ENCODE data around the gene DDX10.
A peak's percentile ranks its signal among the peaks of the same experiment; 100 is the strongest.

DDX10 gene

DNA sequence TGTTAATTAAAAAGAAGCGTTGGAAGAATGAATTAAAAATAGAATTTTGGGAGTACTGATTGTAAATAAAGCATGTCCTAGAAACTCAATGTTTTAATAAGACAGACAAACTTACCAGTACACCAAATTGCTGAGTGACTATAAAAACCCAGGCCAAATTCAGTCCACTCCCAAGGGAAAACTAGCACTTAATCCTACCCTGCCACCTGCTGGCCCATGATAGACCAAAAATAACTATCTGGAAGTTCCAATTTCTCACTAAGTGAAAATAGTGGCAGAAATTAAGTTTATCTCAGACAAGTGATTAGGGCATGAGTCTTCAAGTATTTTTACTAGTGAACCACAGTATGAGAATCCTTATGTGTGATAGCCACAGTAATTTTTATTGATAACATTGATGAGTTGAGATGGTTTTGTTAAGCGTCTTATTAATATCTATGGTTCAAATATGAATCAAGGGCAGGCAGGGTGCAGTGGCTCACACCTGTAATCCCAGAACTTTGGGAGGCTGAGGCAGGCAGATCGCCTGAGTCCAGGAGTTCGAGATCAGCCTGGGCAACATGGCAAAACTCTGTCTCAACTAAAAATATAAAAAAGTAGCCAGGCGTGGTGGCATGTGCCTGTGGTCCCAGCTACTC lies 9.8 kb upstream of the DDX10 start:
- DNase-seq (ENCODE audit: low read depth in 4 of 4, low spot score in 1 of 4), result no peak

DNA sequence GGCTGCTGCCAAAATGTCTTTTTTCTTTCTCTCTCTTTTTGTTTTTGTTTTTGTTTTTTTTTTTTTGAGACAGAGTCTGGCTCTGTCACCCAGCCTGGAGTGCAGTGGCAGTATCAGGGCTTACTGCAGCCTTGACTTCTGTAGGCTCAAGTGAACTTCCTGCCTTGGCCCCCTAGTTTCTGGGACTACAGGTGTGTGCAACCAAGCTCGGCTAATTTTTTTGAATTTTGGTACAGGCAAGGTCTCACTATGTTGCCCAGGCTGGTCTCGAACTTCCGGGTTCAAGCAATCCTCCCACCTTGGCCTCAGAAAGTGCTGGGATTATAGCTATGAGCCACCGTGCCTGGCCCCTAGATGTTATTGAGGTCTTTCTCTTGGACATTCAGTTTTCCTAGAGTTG lies 2.2 kb upstream of the DDX10 start:
- DNase-seq (ENCODE audit: low read depth in 4 of 4, low spot score in 1 of 4), result no peak

DNA sequence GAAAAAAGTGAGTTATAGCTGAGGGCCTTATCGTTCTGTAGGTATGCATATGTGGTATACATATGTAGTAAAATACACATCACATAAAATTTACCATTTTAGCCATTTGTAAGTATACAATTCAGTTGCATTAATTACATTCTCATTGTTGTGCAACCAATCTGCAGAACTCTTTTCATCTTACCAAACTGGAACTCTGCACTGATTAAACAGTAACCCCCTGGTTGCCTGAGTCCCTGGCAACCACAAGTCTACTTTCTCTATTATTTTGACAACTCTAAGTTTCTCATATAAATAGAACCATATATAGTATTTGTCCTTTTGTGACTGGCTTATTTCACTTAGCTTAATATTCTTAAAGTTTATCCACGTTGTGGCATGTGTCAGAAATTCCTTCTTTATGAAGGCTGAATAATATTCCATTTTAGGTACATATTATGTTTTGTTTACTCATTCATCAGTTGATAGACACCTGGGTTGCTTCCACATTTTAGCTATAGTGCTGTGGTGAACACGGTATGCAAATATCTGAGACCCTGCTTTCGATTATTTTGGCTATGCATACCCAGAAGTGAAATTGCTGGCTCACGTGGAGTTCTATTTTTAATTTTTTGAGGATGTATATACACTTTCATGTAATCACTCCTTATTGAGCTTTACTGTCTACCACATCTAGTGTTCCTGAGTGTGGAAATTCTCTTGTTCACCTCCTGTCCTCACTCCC lies 1.6 kb upstream of the DDX10 start:
- DNase-seq (ENCODE audit: low read depth in 4 of 4, low spot score in 1 of 4), result no peak

DNA sequence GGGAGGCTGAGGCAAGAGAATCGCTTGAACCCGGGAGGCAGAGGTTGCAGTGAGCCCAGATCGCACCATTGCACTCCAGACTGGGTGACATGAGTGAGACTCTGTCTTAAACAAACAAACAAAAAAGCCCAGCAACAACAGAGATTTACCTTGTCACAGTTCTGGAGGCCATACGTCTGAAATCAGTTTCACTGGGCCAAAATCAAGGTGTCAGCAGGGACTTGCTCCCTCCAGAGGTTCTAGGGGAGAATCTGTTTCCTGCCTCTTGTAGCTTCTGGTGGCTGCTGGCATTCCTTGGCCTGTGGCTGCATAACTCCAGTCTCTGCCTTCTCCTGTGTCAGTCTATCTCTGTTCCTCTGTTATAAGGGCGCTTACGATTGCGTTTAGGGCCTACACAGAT lies 1.5 kb downstream of the DDX10 start:
- no peak for DNase-seq (ENCODE audit: low read depth in 4 of 4, low spot score in 1 of 4)

DNA sequence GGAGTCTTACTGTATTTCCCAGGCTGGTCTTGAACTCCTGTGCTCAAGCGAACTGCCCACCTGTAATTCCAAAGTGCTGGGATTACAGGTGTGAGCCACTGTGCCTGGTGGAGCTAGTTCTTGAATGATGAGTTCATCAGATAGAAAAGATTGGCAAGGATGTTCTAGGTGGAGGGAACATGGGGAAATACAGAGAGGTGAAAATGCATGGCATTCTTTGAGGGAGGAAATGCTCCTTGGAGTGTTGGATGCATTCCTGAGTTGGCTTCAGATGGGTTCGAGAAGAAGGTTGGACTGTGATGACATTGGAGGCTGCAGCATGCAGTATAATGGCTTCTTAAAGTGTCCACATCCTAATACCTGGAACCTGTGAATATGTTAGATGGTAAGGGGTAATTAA lies 4.4 kb downstream of the DDX10 start:
- DNase-seq (ENCODE audit: low read depth in 4 of 4, low spot score in 1 of 4), result no peak

DNA sequence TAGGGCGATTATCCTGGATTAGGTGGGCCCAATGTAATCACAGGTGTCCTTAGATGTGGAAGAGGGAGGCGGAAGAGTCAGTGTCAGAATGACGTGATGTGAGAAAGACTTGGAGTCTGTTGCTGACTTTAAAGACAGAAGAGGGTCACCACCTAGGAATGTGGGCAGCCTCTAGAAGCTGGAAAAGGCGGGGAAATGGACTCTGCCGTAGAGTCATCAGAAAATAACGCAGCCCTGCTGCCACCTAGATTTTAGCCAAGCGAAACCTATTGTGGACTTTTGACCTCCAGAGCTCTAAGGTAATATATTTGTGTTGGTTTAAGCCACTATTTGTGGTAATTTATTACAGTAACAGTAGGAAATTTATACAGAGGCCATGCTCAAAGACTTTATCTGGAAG lies 4.8 kb downstream of the DDX10 start:
- DNase-seq (ENCODE audit: low read depth in 4 of 4, low spot score in 1 of 4), result no peak

DNA sequence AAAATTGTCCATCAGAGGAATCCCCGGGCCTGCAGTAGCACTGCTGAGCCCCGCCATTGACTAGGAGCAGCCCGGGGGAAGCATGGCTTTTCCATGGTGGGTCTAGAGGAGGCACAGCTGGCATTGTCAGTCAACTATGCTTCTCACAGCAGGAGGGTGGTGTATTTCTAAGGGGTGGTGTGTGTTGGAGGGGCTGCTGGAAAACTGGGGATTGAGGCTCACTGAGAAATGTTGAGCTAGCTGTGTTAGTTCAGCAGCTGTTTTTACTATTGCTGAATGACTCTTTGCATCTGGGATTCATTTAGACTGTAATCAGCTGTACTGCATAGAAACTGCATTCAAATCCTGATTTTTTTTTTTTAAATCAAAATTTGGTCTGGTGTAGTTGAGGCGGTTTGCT lies 5.6 kb downstream of the DDX10 start:
- no peak for DNase-seq (ENCODE audit: low read depth in 4 of 4, low spot score in 1 of 4)

DNA sequence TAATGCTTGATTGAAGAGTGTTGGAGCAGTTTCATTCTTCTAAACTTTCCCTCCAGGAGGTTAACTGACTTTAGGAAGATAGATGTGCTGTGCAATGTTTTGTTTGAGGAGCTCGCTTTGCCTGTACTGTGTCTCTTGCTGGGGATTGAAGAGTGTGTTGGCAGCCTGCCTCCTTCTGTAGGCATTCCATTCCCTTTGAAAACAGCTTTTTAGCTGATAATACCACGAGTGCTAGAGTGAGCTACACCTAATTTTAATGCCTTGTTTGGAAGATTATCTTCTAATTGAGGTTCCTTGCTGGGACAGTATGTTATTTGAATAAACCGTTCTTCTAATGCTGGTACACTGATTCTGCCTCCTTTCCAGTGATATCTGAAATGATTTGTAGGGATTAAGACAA lies 7.2 kb downstream of the DDX10 start:
- no peak for DNase-seq (ENCODE audit: low read depth in 4 of 4, low spot score in 1 of 4)

DNA sequence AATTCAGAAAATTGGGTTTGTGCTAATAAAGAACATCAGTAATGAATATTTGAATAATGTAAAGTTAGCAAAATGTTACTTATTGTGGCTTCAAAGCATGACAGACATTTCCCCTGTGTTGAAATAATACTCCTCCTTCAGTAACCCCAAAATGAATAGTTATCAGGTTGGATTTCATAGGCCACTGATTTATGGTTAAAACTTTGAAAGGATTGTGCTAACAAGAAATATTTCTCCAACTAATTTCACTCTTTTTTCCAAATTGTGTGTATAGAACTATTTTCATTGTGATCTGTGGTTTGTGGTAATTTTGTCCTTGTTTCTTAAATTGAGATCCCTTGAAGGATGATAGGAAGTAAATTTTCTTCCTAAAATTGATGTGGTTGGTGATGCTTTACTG lies 7.9 kb downstream of the DDX10 start:
- DNase-seq (ENCODE audit: low read depth in 4 of 4, low spot score in 1 of 4), result no peak

DNA sequence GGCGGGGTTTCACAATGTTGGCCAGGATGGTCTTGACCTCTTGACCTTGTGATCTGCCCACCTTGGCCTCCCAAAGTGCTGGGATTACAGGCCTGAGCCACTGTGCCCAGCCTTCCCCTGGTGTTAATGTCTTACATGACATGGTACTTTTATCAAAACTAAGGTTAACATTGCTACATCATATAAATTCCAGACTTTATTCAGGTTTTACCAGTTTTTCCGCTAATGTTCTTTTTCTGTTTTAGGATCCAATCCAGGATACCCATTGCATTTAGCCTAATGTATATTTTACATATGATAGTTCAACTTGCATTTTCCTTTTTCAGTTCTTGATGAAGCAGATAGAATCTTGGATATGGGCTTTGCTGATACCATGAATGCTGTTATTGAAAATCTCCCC lies 14.2 kb downstream of the DDX10 start:
- DNase-seq (ENCODE audit: low read depth in 4 of 4, low spot score in 1 of 4), result no peak

DNA sequence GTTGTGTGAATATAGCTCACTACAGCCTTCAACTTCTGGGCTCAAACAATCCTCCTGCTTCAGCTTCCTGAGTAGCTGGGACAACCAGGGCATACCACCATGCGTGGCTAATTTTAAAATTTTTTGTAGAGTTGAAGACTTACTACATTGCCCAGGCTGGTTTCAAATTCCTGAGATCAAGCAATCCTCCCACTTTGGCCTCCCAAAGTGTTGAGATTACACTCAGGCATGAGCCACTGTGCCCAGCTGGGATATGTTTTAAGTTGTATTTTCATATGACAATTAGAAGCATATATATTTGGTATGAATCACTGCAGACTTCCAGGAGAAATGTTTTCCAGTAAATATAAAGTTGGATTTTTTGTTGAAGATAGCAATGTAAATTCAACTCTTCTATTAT lies 15.4 kb downstream of the DDX10 start:
- DNase-seq (ENCODE audit: low read depth in 4 of 4, low spot score in 1 of 4), result no peak

DNA sequence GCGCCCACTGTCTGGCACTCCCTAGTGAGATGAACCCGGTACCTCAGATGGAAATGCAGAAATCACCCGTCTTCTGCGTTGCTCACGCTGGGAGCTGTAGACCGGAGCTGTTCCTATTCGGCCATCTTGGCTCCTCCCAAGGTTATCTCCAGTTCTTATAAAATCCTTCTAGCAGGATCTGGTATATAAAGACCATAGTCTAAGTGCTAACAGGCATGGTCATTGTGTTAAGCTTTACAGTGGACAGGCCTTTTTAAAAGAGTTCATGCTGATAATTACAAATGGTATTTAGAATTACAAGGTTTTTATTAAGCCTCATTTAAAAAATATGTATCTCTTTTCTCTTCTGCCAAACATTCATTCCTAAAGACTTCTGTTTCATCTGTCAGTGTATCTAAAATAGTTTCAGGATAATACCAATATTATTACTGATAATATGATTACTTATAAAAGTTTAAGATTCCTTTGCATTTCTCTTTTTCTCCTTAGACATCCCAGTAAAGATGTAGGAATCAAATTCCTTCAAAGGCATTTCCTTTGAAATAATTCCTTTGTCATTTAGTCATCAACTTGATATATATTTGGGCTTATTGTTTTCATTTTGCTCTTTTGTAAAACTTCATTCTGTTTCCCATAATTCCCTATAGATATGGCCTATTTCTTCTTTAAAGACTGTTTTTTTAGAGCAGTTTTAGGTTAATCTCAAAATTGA lies 20.7 kb downstream of the DDX10 start:
- DNase-seq (ENCODE audit: low read depth in 4 of 4, low spot score in 1 of 4), result no peak

DNA sequence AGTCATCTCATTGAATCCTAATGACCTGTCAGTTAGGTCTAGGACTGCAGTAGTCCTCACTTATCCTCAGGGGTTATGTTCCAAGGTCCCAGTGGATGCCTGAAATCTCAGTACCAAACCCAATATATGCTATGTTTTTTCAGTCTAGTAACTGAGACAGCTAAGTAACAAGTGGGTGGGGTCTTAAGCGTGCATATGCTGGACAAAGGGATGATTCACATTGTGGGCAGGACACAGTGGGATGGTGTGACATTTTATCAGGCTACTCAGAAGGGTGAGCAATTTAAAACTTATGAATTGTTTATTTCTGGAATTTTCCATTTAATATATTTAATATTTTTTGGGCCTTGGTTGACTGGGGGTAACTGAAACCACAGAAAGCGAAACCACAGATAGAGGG lies 29.0 kb downstream of the DDX10 start:
- DNase-seq (ENCODE audit: low read depth in 4 of 4, low spot score in 1 of 4), result no peak

DNA sequence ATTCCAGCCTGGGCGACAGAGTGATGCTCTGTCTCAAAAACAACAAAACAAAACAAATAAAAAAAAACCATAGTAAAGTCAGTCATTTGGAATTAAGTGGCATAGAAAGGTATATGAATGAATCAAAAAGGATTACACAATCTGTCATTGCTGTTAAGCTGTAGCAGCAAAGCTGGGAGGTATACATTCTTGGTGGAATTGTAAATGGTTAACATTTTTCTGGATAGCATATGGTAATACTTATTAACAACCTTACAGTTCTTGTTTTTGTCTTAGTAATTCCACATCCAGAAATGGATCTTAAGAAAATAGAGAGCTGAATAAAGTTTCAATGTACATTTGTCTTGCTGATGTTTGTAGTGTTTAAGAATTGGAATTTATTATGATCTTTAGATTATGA lies 30.0 kb downstream of the DDX10 start:
- DNase-seq (ENCODE audit: low read depth in 4 of 4, low spot score in 1 of 4), result no peak

DNA sequence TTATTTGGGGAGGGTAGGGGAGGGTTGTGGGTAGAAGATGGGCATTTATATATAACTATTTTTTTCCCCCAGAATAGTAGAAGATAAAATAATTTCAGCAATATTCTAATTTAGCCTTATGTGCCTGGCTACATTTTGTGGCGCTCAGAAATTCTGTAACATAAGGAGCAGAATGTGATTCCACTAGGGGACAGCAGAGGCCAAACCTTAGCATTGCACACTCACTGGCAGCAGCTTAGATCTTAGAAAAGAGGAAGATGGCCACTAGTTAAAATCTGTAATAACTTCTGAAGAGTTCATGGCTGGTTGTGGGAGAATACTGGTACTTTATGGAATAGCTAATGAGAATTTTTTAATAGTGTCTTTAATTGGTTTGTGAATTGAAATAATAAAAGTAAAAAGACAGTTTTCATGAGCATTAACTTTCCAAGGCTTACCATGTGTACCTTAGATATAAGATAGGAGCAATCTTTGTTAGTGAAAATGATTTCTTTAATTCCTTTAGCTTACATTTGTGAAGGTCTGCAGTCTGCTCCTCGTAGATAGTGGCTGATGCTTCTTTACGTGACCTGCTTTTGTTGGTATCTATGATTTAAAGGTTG lies 33.1 kb downstream of the DDX10 start:
- peak in 1 of 4 experiments; percentile 4 for DNase-seq (ENCODE audit: low read depth in 4 of 4, low spot score in 1 of 4)

DNA sequence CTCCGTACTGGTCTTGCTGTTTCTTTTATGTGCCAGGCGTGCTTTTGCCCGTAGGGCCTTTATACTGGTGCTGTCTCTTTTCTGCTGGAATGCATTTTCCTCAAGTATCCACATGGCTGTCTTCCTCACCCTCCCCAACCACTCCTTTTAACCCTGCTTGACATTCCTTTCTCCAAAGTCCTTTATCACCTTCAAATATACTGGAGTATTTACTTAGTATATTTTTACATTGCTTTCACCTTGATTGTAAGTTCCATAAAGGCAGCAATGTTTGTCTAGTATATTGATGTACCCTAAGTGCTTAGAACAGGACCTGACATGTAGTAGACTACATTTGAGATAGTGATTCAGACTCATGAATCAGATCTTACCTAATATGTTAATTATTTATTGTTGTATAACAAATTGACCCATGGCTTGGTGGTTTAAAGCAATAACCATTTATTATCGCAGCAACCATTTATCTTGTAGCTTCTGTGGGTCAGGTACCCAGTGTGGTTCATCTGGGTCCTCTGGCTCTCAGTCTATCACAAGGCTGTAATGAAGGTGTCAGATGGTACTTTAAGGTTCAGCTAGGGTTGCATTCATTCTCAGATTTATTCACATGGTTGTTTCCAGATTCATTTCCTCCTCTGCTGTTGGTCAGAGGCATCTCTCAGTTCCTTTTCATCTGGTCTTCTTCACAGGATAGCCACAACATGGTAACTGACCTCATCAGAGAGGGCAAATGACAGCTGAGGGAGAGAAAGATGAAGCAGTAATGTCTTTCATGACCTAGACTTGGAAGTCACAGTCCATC lies 34.2 kb downstream of the DDX10 start:
- DNase-seq (ENCODE audit: low read depth in 4 of 4, low spot score in 1 of 4), result no peak

DNA sequence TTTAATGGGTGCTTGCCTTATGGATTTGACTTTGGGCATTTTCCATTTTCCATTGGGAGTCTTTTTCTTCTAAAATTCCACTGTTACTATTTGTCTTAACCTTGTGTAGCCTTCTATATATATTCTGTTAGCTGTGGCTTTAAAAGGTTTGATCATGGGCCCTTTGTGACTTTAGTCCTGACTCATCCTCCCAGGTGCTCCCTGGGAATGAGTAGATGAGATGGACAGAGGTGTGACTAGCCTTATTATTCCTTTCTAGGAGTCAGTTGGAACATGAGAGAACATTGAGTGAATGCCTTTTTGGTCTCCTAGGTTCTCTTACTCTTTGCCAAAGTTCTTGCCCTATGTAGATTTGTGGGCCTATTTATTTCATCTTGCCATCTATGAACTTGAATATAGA lies 39.0 kb downstream of the DDX10 start:
- DNase-seq (ENCODE audit: low read depth in 4 of 4, low spot score in 1 of 4), result no peak

DNA sequence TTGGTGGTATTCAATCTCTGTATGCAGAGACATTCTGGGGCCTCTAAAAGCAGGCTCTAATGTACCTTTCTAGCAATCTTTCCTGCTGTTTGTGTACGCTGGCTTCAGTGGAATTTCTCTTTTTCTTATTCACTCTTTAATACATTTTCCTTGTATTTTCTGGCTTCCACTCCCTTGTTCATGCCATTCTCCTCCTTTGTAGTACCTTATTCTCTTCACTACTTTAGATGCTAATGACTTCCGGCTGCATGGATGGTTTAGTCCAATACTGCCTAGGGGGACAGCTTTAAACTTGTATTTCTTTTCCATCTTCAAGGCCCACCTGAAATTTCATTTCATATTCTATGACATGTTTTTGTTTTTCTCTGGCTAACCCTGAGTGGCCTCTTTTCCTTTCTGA lies 40.2 kb downstream of the DDX10 start:
- no peak for DNase-seq (ENCODE audit: low read depth in 4 of 4, low spot score in 1 of 4)

DNA sequence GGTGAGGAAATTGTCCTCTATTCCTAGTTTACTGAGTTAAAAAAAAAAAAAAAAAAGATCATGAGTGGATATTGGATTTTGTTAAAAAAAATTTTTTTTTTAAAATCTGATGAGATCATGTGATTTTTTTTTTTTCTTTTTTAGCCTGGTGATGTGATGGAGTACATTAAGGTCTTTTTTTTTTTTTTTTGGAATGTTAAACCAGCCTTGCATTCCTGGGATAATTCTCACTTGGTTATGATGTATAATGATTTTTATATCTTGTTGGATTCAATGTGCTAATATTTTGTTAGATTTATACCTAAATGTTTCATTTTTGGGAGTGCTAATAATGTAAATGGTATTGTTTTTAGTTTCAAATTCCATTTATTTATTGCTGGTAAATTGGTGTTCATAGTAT lies 43.3 kb downstream of the DDX10 start:
- DNase-seq (ENCODE audit: low read depth in 4 of 4, low spot score in 1 of 4), result no peak

DNA sequence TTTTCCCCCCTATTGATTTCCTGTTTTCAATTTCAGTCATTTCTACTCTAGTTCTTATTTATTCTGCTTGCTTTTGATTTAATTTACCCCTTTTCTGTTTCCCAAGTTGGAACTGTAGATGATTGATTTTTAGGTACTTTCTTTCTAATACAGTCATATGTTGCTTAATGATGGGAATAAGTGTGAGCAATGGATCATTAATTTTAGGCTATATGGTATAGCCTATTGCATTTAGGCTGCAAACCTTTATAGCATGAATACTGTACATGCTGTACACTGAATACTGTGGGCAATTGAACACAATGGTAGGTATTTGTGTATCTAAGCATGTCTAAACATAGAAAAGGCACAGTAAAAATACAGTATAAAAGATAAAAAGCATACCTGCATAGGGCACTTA lies 44.9 kb downstream of the DDX10 start:
- no peak for DNase-seq (ENCODE audit: low read depth in 4 of 4, low spot score in 1 of 4)

DNA sequence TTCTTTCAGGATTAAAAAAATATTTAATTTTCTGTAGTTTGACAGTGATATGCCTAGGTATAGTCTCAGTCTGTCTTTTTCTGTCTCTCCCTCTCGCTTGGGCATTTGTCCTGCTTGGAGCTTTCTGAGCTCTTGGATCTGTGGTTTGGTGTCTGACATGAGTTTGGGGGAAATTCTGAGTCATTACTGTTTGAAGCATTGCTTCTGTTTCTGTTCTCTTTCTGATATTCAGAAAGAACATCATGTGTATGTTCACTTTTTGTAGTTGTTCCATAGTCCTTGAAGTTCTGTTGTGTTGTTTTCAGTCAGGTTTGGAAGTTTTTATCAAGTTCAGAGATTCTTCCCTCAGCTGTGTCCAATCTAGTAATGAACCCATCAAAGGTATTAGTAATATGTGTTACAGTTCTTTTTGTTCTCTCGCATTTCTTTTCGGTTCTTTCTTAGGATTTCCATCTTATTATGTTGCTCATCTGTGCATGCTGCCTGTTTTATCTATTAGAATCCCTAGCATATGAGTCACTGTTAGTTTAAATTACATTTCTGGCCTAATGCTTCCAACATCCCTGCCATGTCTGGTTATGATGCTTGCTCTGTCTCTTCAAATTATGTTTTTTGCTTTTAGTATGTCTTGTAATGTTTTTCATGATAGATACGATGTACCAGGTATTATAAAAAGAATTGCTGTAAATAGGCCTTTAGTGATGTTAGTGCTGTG lies 48.4 kb downstream of the DDX10 start:
- DNase-seq (ENCODE audit: low read depth in 4 of 4, low spot score in 1 of 4), result no peak

Measured in stimulated activated CD4-positive, alpha-beta T cell treated with anti-CD3 and anti-CD28 coated beads, Interleukin-1b, Interleukin-23, amount 100 ng/mL, for 24 hours (primary cell).